Choroid plexus epithelial cell (primary cell): ENCODE measurements around the gene ROGDI.

Source experiments
- DNase-seq: peaks from one replicate; pipeline ENCODE4 v3.0.0-alpha.2; 2010; ENCODE audit warnings: low read depth
- H3K4me3 ChIP-seq: 2 replicates; pipeline ENCODE4 v1.5.1; 2011; ENCODE audit warnings: low read depth, mild to moderate bottlenecking, control low read depth, low read length, moderate library complexity
- CTCF ChIP-seq: conservative IDR thresholded peaks from 2 replicates; pipeline ENCODE4 v1.5.1; 2011; ENCODE audit warnings: low read depth, mild to moderate bottlenecking, control low read depth, inconsistent platforms, low read length, moderate library complexity

ROGDI gene

GRCh38 chr16:4797805-4798252 is 4.6 kb downstream of the ROGDI start:
- no peak for DNase-seq
- no peak overlapping the region for H3K4me3 ChIP-seq
- no peak for TF ChIP-seq CTCF

- no peak for DNase-seq
- no peak overlapping the region for H3K4me3 ChIP-seq
- TF ChIP-seq CTCF = no peak
Measured at GRCh38 chr16:4796982-4797804, 5.2 kb downstream of the ROGDI start.

- TF ChIP-seq CTCF = no peak
- no peak overlapping the region for H3K4me3 ChIP-seq
Measured at GRCh38 chr16:4795828-4796572, 6.4 kb downstream of the ROGDI start.

DNA sequence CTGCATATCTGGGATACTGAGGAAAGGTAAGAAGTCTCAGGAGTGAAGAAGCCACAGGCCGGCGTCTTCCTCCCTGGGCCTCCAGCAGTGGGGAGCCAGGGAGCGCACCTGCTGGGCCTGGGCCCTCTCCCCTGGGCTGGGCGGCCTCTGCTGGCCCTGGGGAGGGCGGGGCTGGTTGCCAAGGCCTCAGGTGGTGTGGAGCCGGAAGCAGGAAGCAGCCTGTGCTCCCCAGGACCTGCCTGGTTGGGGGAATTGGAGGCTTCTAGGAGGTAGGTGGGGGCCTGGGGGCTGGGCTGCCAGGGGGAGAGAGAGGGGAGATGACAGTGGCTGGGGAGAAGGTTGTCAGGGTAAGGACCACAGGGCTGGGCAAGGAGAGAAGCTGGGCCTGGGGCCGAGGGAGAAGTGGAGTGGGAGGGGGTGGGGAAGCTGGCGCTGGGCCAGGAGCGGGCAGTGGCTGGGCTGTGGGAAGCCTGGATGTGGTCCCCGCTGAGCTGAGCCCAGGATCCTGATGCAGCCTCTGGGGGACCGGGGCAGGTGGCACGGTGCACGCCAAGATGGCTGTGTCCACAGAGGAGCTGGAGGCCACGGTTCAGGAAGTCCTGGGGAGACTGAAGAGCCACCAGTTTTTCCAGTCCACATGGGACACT is 7.1 kb downstream of the ROGDI start, which contains the start of gene SMIM22:
TSS of gene SMIM22 (plus strand) at position 189 of the 647 bp plus-strand sequence. CDS start at position 555, 366 bp downstream.
- no peak for TF ChIP-seq CTCF
- no peak for DNase-seq
- no peak within 1 kb of the TSS for H3K4me3 ChIP-seq

More at GRCh38 chr16:4795828-4796572, 6.4 kb downstream of the ROGDI start:
- no peak for DNase-seq

GRCh38 chr16:4792951-4793513 is 9.4 kb downstream of the ROGDI start:
- TF ChIP-seq CTCF = no peak
- no peak overlapping the region for H3K4me3 ChIP-seq
- no peak for DNase-seq

DNA sequence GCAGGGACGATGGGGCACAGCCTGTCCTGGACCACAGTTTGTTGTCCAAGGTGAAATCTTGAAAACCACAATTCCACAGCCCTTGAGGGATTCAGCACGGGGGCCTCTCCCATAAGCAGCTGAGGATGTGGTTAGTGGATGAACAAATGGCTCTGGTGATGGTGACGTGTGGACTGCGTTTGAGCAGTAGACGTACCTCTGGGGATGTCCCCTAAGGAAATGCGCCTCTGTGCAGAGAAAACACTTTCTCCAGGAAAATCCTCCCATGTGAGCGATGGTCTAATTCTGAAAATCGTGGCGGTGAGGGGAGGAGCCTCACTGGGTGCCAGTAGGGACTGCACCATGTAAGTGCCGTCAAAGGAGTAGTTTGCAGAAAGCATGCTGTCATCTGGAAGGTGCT is 11.6 kb downstream of the ROGDI start:
- H3K4me3 ChIP-seq = no peak overlapping the region
- TF ChIP-seq CTCF = no peak
- no peak for DNase-seq
